ENCODE measurements around the gene SIK1.
"Not testable (repeated sequence)": the region's sequence is repeated elsewhere in the genome, so short reads cannot be mapped to it uniquely, and the experiment has no call there.

The SIK1 gene

DNA sequence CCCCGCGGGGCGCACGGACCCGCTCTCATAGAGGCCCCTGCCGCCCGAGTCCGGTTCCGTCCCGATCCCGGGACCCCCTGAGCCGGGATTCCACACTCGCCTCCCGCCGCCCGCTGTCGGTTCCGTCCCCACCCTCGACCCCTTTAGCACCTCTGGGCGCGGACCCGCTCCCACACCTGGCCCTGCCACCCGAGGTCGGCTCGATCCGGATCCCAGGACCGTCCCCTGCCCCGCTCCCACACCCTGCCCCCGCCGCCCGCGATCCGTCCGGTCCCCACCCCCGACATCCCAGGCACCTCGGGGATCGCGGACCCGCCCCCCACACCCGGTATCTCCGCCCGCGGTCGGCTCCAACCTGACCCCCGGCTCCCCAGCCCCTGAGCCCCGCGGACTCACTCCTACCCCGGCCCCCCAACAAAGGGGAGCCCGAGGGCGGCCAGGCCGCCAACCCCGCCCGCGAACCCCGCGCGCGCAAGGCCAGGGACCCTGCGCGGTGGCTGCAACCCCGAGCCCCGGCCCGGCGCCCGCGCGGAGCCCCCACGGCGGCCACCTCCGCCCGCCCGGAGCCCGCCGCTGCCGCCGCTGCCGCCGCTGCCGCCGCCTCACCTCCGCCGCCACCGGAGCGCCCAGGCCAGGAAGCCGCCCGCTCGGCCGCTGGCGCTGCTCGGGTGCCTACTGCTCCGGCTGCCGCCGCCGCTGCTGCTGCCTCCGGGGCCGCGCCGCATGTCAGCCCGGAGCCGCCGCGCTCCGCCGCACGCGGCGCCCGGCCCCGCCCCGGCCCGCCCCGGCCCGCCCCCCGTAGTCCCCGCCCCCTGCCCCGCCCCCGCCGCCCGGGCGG is at the start of gene SIK1:
SIK1 (minus strand) TSS at position 728 of the 838 bp plus-strand sequence. CDS start 953 bp downstream, outside the sequence.
- DNase-seq (ENCODE audit: low spot score): not testable (repeated sequence)

DNA sequence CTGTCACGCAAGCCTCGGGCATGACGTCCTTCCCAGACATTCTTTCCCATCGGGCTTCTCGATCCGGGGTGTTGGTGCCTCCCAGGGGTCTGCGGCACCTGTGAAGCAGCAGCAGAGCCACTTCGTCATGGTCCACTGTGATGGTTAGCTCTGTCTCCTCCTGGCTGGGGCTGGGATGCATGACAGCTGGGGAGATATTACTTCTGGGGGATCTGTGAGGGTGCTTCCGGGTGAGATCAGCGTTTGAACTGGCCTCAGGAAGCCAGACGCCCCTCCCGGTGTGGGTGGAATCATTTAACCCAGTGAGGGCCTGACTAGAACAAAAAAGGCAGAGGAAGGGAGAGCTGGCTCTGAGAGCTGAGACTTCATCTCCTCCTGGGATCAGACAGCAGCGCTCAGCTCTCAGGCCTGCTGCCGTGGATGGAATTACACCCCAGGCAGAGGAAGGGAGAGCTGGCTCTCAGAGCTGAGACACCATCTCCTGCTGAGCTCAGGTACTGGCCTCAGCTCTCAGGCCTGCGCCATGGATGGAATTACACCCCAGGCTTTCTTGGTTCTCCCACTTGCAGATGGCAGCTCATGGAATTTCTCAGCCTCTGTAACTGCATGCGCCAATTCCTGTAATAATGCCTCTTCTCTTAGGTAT is 44.8 kb upstream of the SIK1 start:
- not testable (repeated sequence) for DNase-seq (ENCODE audit: low spot score)

DNA sequence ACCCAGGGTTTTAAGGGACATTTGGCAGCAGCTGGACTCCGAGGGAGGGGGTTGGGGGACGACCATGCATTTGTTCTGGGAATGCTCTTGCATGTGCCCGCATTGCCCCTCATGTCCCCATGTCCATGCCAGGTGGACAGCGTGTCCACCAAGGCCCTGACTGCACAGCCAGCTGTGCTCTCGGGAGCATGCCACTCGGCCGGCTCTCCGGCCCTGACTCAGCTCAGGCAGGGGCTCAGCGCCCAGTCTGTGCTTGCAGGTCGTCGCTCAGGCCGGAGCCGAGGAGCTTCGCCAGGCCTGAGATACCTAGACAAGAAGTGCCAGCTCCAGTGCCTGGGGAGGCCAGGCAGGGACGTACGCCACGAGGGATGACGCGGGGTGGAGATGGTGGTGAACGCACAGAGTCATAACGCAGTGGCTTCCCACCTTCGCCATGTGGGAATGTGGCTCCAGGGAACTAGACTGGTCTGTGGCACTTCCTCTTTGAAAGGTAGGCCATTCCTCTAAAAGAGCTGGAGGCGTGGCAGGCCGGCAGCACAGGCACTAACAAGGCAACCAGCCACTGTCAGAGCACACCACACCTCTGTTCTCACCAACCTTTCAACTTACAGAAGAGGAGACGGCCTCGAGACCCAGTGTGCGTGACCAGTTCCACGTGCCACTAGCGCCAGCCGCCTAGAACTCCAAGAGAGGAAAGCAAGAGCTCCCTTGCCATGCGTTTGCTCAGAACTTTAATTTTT is 43.0 kb upstream of the SIK1 start:
- not testable (repeated sequence) for DNase-seq (ENCODE audit: low spot score)

DNA sequence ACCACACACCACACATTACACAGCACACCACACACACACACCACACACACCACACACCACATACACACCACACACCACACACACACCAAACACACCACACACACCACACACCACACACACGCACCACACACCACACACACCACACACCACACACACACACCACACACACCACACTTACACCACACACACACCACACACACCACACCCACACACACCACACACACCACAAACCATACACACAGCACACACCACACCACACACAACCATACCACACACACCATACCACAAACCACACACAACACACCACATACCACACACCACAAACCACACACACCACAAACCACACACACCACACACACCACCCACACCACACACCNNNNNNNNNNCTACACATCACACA is 40.9 kb upstream of the SIK1 start:
- DNase-seq (ENCODE audit: low spot score): no peak

DNA sequence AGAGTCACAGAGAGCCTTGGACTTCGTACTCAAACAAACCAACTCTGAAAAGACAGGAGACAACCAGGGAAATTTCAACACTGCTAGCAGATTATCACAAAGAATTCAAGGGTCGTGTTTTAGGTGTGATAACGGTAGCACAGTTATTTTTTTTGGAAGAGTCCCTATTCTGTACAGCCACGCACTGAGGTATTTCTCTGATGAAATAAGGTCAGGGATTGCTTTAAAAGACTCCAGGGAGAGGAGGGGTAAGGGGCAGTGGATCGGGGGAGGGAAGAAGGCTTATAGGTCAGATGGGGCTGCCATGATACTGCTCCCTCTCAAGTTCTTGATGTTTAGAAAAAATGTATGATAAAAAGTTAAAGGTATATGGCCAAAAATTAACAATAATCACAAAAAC is 38.2 kb upstream of the SIK1 start:
- DNase-seq (ENCODE audit: low spot score): not testable (repeated sequence)

DNA sequence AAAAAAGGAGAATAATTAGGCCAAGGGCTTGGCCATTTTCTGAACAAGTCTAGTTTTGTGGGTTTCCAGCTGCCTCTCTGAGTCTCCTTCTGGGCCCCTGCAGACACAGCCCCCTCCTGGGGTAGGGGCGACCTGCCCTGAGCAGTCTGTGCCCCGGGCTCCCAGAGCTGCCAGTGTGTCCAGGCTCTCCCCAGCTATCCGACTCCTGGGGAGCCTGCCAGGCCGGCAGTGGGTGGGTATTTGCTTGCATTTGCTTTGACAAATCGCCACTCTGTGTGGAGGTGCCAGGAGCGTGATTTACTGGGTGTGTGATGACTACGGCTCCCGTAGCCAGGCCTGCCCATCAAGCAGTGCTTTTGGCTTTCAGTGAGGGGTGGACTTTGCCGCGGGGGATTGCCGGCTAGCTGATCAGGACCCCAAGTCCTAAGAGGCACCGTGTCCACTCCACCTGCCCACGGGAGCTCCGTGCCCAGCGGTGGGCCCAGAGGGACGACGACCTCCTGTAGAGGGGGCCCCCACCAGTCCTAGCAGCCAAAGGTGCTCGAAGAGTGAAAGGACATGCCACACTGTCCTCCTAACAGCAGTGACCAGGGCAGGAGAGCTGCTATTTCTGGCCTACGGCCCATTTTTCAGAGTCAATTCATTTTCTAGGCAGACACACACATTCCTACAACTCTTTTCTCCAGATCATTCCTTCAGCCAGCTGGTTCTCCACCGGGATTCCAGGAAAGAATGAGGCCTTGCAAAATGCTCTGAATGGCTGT is 36.7 kb upstream of the SIK1 start:
- not testable (repeated sequence) for DNase-seq (ENCODE audit: low spot score)

DNA sequence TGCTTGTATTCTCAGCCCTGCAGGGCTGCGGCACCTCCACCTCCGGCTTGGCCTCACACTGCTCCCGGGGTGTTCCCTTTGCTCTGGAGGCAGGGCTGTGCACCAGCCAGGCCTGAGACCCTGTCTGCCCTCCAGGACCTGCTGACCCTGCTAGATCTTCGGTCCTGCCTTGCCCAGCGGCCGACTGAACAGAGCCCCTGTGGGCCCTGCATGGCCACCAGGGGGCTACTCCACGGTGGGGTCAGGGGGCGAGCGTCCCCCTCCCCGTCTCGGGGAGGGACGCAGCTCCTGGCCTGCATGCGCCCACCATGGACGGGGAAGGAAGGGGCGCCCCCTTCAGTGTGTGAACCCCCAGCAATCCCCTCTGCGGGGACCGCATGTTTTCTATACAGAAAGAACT is 36.0 kb upstream of the SIK1 start:
- DNase-seq (ENCODE audit: low spot score): not testable (repeated sequence)

DNA sequence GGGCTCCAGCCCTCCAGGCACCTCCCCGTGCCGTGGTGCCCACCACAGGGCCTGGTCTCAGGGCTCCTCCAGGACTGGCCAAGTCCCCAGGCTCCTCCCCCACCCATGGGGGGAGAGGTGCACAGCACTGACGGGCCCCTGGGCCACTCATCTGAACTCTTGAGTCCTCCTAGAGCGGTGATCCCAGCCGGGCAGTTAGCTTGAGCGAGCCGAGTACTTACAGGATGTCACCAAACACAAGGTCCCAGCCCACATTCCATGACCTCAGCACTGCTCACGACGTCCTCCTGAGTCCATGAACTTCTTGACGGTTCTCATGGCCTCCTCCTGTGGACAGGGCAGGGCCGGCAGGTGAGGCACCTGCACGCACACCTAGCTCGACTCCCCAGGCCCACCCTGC is 33.5 kb upstream of the SIK1 start:
- DNase-seq (ENCODE audit: low spot score): not testable (repeated sequence)

DNA sequence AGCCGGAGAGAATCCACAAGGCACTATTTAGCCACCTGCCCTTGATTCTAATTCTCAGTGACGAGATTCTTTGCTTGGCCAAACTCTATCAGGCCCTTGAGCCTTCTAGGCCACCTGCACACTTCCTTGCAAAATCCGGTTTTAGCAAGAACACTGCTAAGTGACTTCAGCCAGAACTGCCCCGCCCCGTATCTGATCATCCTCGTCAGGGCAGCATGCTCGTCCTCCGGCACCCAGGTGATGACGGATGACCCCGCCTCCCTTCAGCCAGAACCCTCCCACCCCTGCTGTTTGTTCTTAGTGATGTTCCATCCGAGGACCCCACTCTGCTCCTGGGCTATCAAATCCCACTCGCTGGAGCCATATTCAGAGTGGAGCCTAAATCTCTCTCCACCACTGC is 32.1 kb upstream of the SIK1 start:
- DNase-seq (ENCODE audit: low spot score): not testable (repeated sequence)

DNA sequence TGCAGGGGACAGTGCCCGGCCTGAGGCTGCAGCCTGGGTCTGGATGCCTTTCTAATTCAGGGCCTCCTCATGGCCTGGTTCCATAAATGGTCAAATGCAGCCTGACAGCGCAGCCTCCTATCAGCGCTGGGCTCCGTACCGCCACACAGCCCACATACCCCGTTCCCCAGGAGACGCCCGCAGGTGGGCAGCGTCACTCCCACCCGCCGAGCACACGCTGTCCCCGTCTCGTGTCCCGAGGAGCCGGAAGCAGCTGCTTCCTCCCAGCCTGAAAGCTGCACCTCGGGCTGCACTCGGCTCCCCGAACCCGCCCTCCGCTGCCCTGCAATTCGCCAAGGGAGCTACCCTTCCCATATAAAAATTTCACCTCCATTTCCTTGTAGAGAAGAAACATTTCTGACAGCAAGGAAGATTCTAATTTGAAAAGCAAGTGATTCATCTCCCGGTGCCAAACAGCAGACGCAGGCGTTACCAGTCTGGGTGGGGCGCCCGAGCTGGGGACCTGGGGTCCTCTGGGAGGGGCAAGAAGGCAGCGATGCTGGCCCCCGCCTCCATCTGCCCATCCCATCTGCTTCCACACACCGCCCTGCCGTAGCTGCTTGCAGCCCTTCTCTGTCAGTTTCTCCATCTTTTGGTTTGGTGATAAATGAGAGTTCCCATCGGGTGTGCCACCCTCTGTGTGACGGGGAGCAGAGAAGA is 29.8 kb upstream of the SIK1 start:
- DNase-seq (ENCODE audit: low spot score): not testable (repeated sequence)

DNA sequence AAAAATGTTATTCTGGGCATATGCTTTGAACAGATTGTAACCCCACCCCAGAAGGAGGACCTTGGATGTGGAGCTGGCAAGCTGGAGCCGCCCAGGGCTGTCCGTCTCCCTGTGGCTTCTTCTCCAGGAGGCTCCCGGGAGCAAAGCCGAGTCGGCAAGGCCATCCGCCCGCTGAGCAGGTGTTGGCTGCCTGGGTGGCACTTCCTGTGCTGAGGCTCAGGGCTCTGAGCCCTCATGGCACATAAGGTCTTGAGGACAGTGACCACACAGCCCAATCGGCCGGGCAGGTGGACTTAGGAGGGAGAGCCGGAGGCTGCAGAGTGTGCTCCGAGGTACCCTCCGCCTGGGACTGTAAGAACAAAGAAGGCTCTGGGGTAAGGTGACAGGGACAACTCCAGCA is 28.8 kb upstream of the SIK1 start:
- DNase-seq (ENCODE audit: low spot score): not testable (repeated sequence)

DNA sequence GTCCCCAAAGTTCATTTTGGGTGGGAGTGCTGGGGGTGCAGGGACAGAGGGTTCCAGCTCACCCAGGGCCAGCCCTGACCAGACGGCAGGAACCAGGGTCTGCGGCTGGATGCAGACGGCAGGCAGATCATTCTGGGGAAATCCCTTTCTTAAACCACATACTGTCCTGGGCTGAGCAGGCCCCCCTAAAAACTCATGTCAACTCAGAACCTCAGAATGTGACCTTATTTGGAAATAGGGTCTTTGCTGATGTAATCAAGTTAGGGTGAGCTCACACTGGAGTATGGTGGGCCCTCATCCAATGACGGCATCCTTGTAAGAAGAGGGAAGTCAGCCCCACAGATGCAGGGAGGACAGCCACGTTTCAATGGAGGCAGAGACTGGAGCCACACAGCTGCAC is 27.2 kb upstream of the SIK1 start:
- DNase-seq (ENCODE audit: low spot score): not testable (repeated sequence)

DNA sequence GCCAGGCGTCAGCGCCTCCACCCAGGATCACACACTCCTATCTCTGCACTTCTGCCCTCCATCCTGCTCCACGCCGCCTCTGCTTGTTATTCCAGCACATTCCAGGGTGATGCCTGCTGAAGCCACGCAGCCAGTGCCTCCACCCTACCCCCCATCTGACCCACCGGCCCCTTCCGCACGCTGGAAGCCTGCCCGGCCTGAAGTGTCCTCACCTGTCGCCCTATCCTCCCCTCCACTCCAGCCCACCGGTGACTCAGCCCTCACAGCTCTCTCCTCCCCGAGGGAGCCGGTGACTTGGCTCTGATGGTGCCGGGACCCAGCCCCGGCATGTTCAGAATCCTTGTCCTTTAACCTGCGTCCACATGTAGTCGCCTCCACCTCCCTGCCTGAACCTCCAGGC is 24.9 kb upstream of the SIK1 start:
- DNase-seq (ENCODE audit: low spot score): not testable (repeated sequence)

DNA sequence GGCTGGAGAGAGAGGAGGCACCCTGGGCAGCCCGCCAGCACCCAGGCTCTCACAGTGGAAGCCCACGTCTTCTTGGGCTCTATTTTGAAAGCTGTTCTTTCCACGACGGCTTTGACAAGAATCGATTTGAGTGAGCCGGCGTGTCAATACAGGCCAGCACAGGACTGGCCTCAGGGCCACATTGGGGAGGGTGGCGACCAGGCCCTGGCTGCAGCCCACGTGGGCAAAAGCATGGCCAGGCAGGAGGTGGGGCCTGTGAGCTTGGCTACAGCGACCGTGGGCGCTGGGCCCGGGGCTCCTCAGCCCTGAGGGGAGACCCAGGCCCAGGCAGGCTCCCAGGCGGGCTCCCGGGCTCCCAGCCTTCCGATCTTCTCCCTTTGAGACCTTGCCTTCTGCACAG is 23.4 kb upstream of the SIK1 start:
- not testable (repeated sequence) for DNase-seq (ENCODE audit: low spot score)

DNA sequence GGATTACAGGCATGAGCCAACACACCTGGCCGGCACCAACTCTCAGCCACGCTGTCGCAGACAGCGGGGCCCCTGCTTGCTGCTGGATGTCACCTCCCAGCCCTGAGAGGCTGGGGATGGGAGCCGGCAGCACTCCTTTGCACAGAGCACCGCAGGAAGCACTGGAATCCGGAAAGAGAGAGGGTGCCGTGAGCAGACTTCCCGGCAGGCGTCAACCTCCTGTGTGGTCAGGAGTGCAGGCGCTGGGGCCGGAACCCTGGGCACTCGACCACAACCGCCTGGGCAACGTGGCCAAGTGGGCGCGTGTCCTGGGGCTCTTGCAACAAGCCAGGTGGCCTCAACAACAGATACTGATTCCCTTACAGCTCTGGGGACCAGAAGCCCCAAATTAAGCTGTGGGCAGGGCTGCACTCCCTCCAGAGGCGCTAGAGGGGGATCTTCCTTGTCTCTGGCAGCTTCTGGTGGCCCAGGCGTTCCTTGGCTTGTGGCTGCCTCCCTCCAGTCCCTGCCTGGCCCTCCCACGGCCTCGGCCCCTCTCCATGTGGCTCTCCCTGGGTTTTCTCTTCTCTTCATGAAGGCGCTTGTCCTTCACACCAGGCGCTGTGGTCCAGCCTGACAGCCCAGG is 20.5 kb upstream of the SIK1 start:
- DNase-seq (ENCODE audit: low spot score): not testable (repeated sequence)

DNA sequence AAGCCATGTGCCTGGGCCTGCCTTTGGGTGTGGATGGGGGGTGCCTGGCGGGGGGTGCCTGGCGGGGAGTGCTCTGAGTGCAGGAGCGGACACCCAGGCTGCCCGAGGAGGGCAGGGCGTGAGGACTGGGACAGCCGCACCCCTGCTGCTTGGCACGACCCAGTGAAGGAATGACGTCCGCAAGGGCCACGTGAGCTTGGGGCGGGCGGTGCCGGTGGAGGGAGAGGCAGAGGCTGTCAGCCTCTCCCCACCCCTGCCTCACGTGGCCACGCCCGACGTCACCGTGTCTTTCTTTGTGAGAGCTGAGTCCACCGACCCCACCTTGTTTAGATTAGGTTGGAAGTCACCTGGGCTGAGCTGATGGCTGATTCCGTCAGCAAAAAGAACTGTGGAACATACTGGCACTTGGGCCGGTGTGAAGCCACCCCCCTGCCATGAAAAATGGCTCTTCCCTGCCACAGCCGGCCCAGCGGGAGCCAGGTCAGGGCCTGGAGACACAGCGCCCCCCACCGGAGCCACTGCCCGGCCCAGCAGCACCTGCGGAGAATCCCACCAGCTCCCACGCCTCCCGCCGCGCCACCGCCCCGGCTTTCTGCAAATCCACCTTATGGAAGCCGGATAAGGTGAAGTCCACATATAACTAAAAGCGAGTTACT is 19.5 kb upstream of the SIK1 start:
- DNase-seq (ENCODE audit: low spot score): not testable (repeated sequence)

DNA sequence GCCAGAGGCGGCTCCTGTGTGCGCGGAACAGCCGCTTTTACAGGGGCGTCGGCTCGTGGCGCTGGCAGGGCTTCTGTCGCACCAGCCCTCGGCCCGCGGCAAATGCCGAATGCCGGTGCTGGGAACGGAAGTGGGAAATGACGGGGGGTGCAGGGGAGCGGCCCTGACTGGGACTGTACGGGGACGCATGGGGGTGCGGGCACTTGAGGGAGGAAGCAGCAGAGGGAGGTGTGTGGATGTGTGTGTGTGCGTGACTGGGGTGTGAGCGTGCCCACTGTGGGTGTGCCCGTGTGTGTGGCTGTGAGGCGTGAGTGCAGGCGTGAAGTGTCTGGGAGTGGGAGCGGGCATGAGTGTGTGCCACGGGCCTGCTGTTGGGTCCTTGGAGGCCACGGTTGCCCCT is 17.6 kb upstream of the SIK1 start:
- DNase-seq (ENCODE audit: low spot score): not testable (repeated sequence)

DNA sequence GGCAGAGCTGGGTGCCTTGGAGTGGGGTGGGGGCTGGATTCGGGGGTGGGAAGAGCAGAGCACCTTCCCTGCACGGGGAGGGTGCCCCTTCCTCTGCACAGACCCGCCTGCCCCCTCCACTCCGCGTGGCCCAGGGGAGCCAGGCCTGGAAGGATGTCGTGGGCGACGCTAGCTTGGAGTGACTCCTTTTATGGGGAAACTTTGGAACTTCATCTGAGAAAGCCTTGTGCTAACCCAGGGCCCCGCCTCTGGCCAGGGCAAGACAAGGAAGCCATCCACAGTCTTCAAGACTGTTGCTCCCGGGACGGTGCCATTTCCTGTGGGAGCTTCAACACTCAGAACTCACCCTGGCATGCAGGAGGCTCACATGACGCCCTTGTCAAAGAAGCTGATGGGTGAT is 15.6 kb upstream of the SIK1 start:
- not testable (repeated sequence) for DNase-seq (ENCODE audit: low spot score)

DNA sequence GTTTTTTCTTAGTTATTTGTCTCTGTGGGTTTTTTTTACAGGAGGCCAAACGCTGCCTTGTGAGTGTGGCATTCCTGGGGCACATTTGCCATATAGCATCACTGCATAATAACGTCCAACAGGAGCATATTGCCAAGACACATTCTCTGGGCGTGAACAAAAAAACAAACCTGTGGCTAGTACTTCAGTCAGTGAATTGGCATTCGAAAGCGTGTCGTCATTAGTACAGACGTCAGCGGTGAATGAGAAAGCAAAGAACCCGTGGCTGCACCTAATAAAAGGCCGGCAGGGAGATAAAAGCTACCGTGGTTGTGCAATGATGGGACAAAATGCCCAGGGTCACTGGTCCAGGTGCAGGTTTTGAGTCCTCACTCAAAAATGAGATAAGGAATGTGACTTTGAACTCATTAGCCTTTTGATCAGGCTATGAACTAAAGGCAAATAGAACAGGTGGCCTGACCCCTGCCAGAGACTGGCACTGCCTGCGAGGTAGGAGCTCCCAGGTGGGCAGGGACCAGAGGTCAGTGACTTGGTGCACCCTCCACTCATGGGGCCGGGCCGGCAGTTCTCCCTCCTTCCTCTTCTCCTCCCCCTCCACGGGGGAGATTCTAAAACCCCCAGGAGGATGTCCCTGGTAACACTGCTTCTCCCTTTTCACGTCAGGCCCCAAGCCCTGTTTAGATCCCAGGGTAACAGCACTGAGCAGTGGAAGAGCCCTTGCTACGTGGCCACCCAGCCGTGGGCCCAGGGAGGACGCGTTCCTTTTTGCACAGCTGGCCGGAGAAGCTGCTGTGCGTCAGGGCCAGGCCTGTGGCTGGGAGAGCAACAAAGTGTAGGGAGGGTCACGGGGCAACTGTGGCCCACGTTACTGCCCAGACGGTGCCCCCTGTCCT is 14.2 kb upstream of the SIK1 start:
- DNase-seq (ENCODE audit: low spot score): not testable (repeated sequence)

Measured in AG08395 (cell line).